ENCODE results near the gene IGF1R. TPM values are rescaled to one million over a fixed set of nuclear protein-coding genes. Genes with fewer than 3 reads are reported as not detected.

IGF1R gene
- total and polyA plus RNA-seq, 3 experiments from 2014 or later: 2.1 to 11.3 (median 10.9) TPM

GRCh38 chr15:98785431-98785806 is 137.1 kb downstream of the IGF1R start:
- CTCF ChIA-PET: no interaction called here
- Mint-ChIP-seq H3K27ac (no peak overlapping the region), H3K27me3 (peaks cover 11 to 20% of the 10 kb centered on the region in 2 donors), H3K4me1 (peaks cover 0 to 4% (median 0%) of the 10 kb centered on the region in 3 donors), H3K9me3 (no peaks in the 10 kb centered on the region), H3K4me3 (no peak overlapping the region), H3K36me3 (no peaks in the 10 kb centered on the region)
- Histone ChIP-seq H3K4me1 (ENCODE audit: insufficient read depth, low read length) (peaks cover 22% of the 10 kb centered on the region), H3K27me3 (ENCODE audit: insufficient read depth, low read length, poor library complexity, severe bottlenecking) (no peaks in the 10 kb centered on the region), H3K4me3 (ENCODE audit: low read length) (no peak overlapping the region), H3K36me3 (ENCODE audit: insufficient read depth, low read length) (no peaks in the 10 kb centered on the region), H3K27ac (ENCODE audit: low read depth, low read length) (no peak overlapping the region), H3K9me3 (ENCODE audit: low read length) (no peaks in the 10 kb centered on the region)
- DNase-seq: no peak
- POLR2A ChIA-PET: no interaction called here

GRCh38 chr15:98785807-98786621 is 137.7 kb downstream of the IGF1R start:
- peaks cover 0 to 4% (median 0%) of the 10 kb centered on the region in 3 donors for H3K4me1 Mint-ChIP-seq
- DNase-seq: no peak
- no peak overlapping the region for H3K4me3 ChIP-seq (ENCODE audit: low read length)
- POLR2A ChIA-PET: no interaction called here
- H3K27ac ChIP-seq (ENCODE audit: low read depth, low read length): no peak overlapping the region
- no peaks in the 10 kb centered on the region for H3K36me3 Mint-ChIP-seq
- CTCF ChIA-PET: no interaction called here
- peaks cover 22% of the 10 kb centered on the region for H3K4me1 ChIP-seq (ENCODE audit: insufficient read depth, low read length)
- H3K4me3 Mint-ChIP-seq: no peak overlapping the region
- H3K9me3 ChIP-seq (ENCODE audit: low read length): no peaks in the 10 kb centered on the region
- H3K27me3 ChIP-seq (ENCODE audit: insufficient read depth, low read length, poor library complexity, severe bottlenecking): no peaks in the 10 kb centered on the region
- H3K36me3 ChIP-seq (ENCODE audit: insufficient read depth, low read length): no peaks in the 10 kb centered on the region
- no peaks in the 10 kb centered on the region for H3K9me3 Mint-ChIP-seq
- H3K27ac Mint-ChIP-seq: no peak overlapping the region
- peaks cover 11 to 20% of the 10 kb centered on the region in 2 donors for H3K27me3 Mint-ChIP-seq

GRCh38 chr15:98786717-98787116 is 138.4 kb downstream of the IGF1R start:
- CTCF ChIA-PET: no interaction called here
- Histone ChIP-seq H3K36me3 (ENCODE audit: insufficient read depth, low read length) (no peaks in the 10 kb centered on the region), H3K4me3 (ENCODE audit: low read length) (no peak overlapping the region), H3K27ac (ENCODE audit: low read depth, low read length) (no peak overlapping the region), H3K9me3 (ENCODE audit: low read length) (no peaks in the 10 kb centered on the region), H3K4me1 (ENCODE audit: insufficient read depth, low read length) (peaks cover 22% of the 10 kb centered on the region), H3K27me3 (ENCODE audit: insufficient read depth, low read length, poor library complexity, severe bottlenecking) (no peaks in the 10 kb centered on the region)
- Mint-ChIP-seq H3K27me3 (peaks cover 11 to 20% of the 10 kb centered on the region in 2 donors), H3K36me3 (no peaks in the 10 kb centered on the region), H3K4me3 (no peak overlapping the region), H3K4me1 (peaks cover 0 to 4% (median 0%) of the 10 kb centered on the region in 3 donors), H3K9me3 (no peaks in the 10 kb centered on the region), H3K27ac (no peak overlapping the region)
- POLR2A ChIA-PET: no interaction called here
- DNase-seq: no peak

- no peak overlapping the region for H3K27ac Mint-ChIP-seq
- H3K4me1 ChIP-seq (ENCODE audit: insufficient read depth, low read length): peaks cover 22% of the 10 kb centered on the region
- no peaks in the 10 kb centered on the region for H3K27me3 ChIP-seq (ENCODE audit: insufficient read depth, low read length, poor library complexity, severe bottlenecking)
- no peaks in the 10 kb centered on the region for H3K9me3 ChIP-seq (ENCODE audit: low read length)
- DNase-seq: no peak
- POLR2A ChIA-PET: no interaction called here
- H3K4me3 ChIP-seq (ENCODE audit: low read length): no peak overlapping the region
- H3K4me1 Mint-ChIP-seq: peaks cover 0 to 4% (median 0%) of the 10 kb centered on the region in 3 donors
- peaks cover 9 to 20% of the 10 kb centered on the region in 2 donors for H3K27me3 Mint-ChIP-seq
- CTCF ChIA-PET: no interaction called here
- H3K9me3 Mint-ChIP-seq: no peaks in the 10 kb centered on the region
- H3K27ac ChIP-seq (ENCODE audit: low read depth, low read length): no peak overlapping the region
- no peaks in the 10 kb centered on the region for H3K36me3 Mint-ChIP-seq
- no peak overlapping the region for H3K4me3 Mint-ChIP-seq
- no peaks in the 10 kb centered on the region for H3K36me3 ChIP-seq (ENCODE audit: insufficient read depth, low read length)
These were observed 138.9 kb downstream of the IGF1R start for GRCh38 chr15:98787194-98787593.

GRCh38 chr15:98787936-98788757 is 139.8 kb downstream of the IGF1R start:
- no peaks in the 10 kb centered on the region for H3K9me3 Mint-ChIP-seq
- DNase-seq: no peak
- peak overlapping the region in 1 of 8 donors; percentile 31 for H3K27ac Mint-ChIP-seq
- no peaks in the 10 kb centered on the region for H3K9me3 ChIP-seq (ENCODE audit: low read length)
- H3K4me3 ChIP-seq (ENCODE audit: low read length): no peak overlapping the region
- no peaks in the 10 kb centered on the region for H3K36me3 ChIP-seq (ENCODE audit: insufficient read depth, low read length)
- ChIA-PET POLR2A (no interaction called here), CTCF (no interaction called here)
- no peaks in the 10 kb centered on the region for H3K36me3 Mint-ChIP-seq
- peaks cover 0 to 4% (median 0%) of the 10 kb centered on the region in 3 donors for H3K4me1 Mint-ChIP-seq
- no peak overlapping the region for H3K27ac ChIP-seq (ENCODE audit: low read depth, low read length)
- H3K4me1 ChIP-seq (ENCODE audit: insufficient read depth, low read length): peaks cover 22% of the 10 kb centered on the region
- no peak overlapping the region for H3K4me3 Mint-ChIP-seq
- H3K27me3 ChIP-seq (ENCODE audit: insufficient read depth, low read length, poor library complexity, severe bottlenecking): no peaks in the 10 kb centered on the region
- peaks cover 9 to 20% of the 10 kb centered on the region in 2 donors for H3K27me3 Mint-ChIP-seq

GRCh38 chr15:98789020-98789419 is 140.7 kb downstream of the IGF1R start:
- POLR2A ChIA-PET: no interaction called here

GRCh38 chr15:98790270-98790669 is 141.9 kb downstream of the IGF1R start:
- POLR2A ChIA-PET: no interaction called here

More at GRCh38 chr15:98789020-98789419, 140.7 kb downstream of the IGF1R start:
- H3K36me3 Mint-ChIP-seq: no peaks in the 10 kb centered on the region
- Histone ChIP-seq H3K27ac (ENCODE audit: low read depth, low read length) (no peak overlapping the region), H3K4me3 (ENCODE audit: low read length) (no peak overlapping the region), H3K27me3 (ENCODE audit: insufficient read depth, low read length, poor library complexity, severe bottlenecking) (no peaks in the 10 kb centered on the region), H3K9me3 (ENCODE audit: low read length) (no peaks in the 10 kb centered on the region), H3K4me1 (ENCODE audit: insufficient read depth, low read length) (peaks cover 22% of the 10 kb centered on the region), H3K36me3 (ENCODE audit: insufficient read depth, low read length) (no peaks in the 10 kb centered on the region)
- H3K27ac Mint-ChIP-seq: no peak overlapping the region
- no peak for DNase-seq
- CTCF ChIA-PET: no interaction called here
- H3K9me3 Mint-ChIP-seq: no peaks in the 10 kb centered on the region
- H3K4me3 Mint-ChIP-seq: no peak overlapping the region
- H3K4me1 Mint-ChIP-seq: peaks cover 0 to 4% (median 0%) of the 10 kb centered on the region in 3 donors
- H3K27me3 Mint-ChIP-seq: peaks cover 9 to 20% of the 10 kb centered on the region in 2 donors

More at GRCh38 chr15:98790270-98790669, 141.9 kb downstream of the IGF1R start:
- Mint-ChIP-seq H3K4me1 (peaks cover 0 to 4% (median 0%) of the 10 kb centered on the region in 3 donors), H3K27ac (no peak overlapping the region), H3K9me3 (no peaks in the 10 kb centered on the region), H3K4me3 (no peak overlapping the region), H3K27me3 (peaks cover 9 to 17% of the 10 kb centered on the region in 2 donors), H3K36me3 (no peaks in the 10 kb centered on the region)
- H3K9me3 ChIP-seq (ENCODE audit: low read length): no peaks in the 10 kb centered on the region
- CTCF ChIA-PET: interaction anchor here (1.0 kb wide), 1 partner anchor 12 kb away, joined by 3 read pairs; no protein-coding TSS in a partner anchor
- no peak overlapping the region for H3K4me3 ChIP-seq (ENCODE audit: low read length)
- no peak for DNase-seq
- H3K36me3 ChIP-seq (ENCODE audit: insufficient read depth, low read length): no peaks in the 10 kb centered on the region
- peaks cover 20% of the 10 kb centered on the region for H3K4me1 ChIP-seq (ENCODE audit: insufficient read depth, low read length)
- H3K27ac ChIP-seq (ENCODE audit: low read depth, low read length): no peak overlapping the region
- H3K27me3 ChIP-seq (ENCODE audit: insufficient read depth, low read length, poor library complexity, severe bottlenecking): no peaks in the 10 kb centered on the region

All from CD8-positive, alpha-beta memory T cell (primary cell).